NCI-H2227 (cell line): ENCODE data around the gene ARL2BP.
A peak's percentile ranks its signal among the peaks of the same experiment; 100 is the strongest.
"Not testable (repeated sequence)": the region's sequence is repeated elsewhere in the genome, so short reads cannot be mapped to it uniquely, and the experiment has no call there.

Source experiments
- DNase-seq: peaks from one replicate; lab custom pipeline; 2025; ENCODE audit not compliant: unreplicated experiment; lab: John Stamatoyannopoulos, UW

ARL2BP gene

GRCh38 chr16:57244767-57245471 lies at the start of gene ARL2BP:
Gene ARL2BP (plus strand): TSS chr16:57245259. CDS start chr16:57245368, 109 bp downstream.
- peak; percentile 96 for DNase-seq

GRCh38 chr16:57196286-57196685 lies 48.8 kb upstream of the ARL2BP start:
- DNase-seq, result no peak

- no peak for DNase-seq
Observed at GRCh38 chr16:57196753-57197152, 48.3 kb upstream of the ARL2BP start.

GRCh38 chr16:57200321-57200720 lies 44.7 kb upstream of the ARL2BP start:
- not testable (repeated sequence) for DNase-seq

- DNase-seq, result not testable (repeated sequence)
Observed at GRCh38 chr16:57200926-57201325, 44.1 kb upstream of the ARL2BP start.

- no peak for DNase-seq
Observed at GRCh38 chr16:57202095-57202886, 42.8 kb upstream of the ARL2BP start.

GRCh38 chr16:57203451-57203850 lies 41.6 kb upstream of the ARL2BP start:
- DNase-seq, result no peak

- DNase-seq, result no peak
Observed at GRCh38 chr16:57204675-57205074, 40.4 kb upstream of the ARL2BP start.

- DNase-seq, result no peak
Observed at GRCh38 chr16:57208926-57209325, 36.1 kb upstream of the ARL2BP start.

- no peak for DNase-seq
Observed at GRCh38 chr16:57209780-57210179, 35.3 kb upstream of the ARL2BP start.

GRCh38 chr16:57213462-57213861 lies 31.6 kb upstream of the ARL2BP start:
- no peak for DNase-seq

- no peak for DNase-seq
Observed at GRCh38 chr16:57216968-57217367, 28.1 kb upstream of the ARL2BP start.

GRCh38 chr16:57223057-57223456 lies 22.0 kb upstream of the ARL2BP start:
- DNase-seq, result no peak

GRCh38 chr16:57224651-57225335 lies 20.3 kb upstream of the ARL2BP start:
- no peak for DNase-seq

GRCh38 chr16:57225978-57226377 lies 19.1 kb upstream of the ARL2BP start:
- DNase-seq, result no peak

- no peak for DNase-seq
Observed at GRCh38 chr16:57226701-57227621, 18.1 kb upstream of the ARL2BP start.

- no peak for DNase-seq
Observed at GRCh38 chr16:57229079-57229478, 16.0 kb upstream of the ARL2BP start.

- no peak for DNase-seq
Observed at GRCh38 chr16:57231821-57232350, 13.2 kb upstream of the ARL2BP start.

GRCh38 chr16:57233944-57234706 lies 10.9 kb upstream of the ARL2BP start:
- DNase-seq, result no peak

GRCh38 chr16:57234707-57235092 lies 10.4 kb upstream of the ARL2BP start:
- no peak for DNase-seq
